Jurkat, Clone E6-1 (cell line): ENCODE data around the gene CASTOR2. TPM values are rescaled to one million over a fixed set of nuclear protein-coding genes. Genes with fewer than 3 reads are reported as not detected.
"Not testable (repeated sequence)": the region's sequence is repeated elsewhere in the genome, so short reads cannot be mapped to it uniquely, and the experiment has no call there.

Experiments used
- DNase-seq: peaks from one replicate; pipeline ENCODE4 v3.0.0-alpha.2; 2011; ENCODE audit warnings: low read depth, low spot score
- H3K4me3 ChIP-seq: 2 replicates; pipeline ENCODE4 v1.5.1; 2011; ENCODE audit warnings: mild to moderate bottlenecking, low read length, control low read depth, moderate library complexity
- polyA plus RNA-seq: library from polyadenylated mRNA; unstranded; fragments of >200 nt; gene quantifications from one replicate; pipeline ENCODE4 v1.2.1, GENCODE V29; 2012; ENCODE audit warnings: missing spikeins; ENCODE audit not compliant: insufficient read length, insufficient read depth

CASTOR2 gene
- 2.4 TPM for polyA plus RNA-seq

- not testable (repeated sequence) for DNase-seq
- H3K4me3 ChIP-seq: peak within 1 kb of the TSS; percentile 33
These were observed at the start of gene CASTOR2 for GRCh38 chr7:74964511-74965119. CASTOR2 (plus strand) TSS chr7:74964705; CDS start chr7:74964986, 281 bp downstream.

GRCh38 chr7:74922321-74922890, 42.1 kb upstream of the CASTOR2 start:
- H3K4me3 ChIP-seq, DNase-seq: not testable (repeated sequence)

GRCh38 chr7:74923644-74924043, 40.9 kb upstream of the CASTOR2 start:
- not testable (repeated sequence) for H3K4me3 ChIP-seq, DNase-seq

GRCh38 chr7:74926968-74927367, 37.5 kb upstream of the CASTOR2 start:
- H3K4me3 ChIP-seq, DNase-seq: not testable (repeated sequence)

GRCh38 chr7:74931563-74932328, 32.8 kb upstream of the CASTOR2 start:
- not testable (repeated sequence) for H3K4me3 ChIP-seq

GRCh38 chr7:74939429-74939828, 25.1 kb upstream of the CASTOR2 start:
- H3K4me3 ChIP-seq, DNase-seq: not testable (repeated sequence)

More at GRCh38 chr7:74931563-74932328, 32.8 kb upstream of the CASTOR2 start:
- DNase-seq: not testable (repeated sequence)

GRCh38 chr7:74941302-74942069, 23.0 kb upstream of the CASTOR2 start:
- DNase-seq: not testable (repeated sequence)

GRCh38 chr7:74943923-74944322, 20.6 kb upstream of the CASTOR2 start:
- not testable (repeated sequence) for DNase-seq, H3K4me3 ChIP-seq

More at GRCh38 chr7:74941302-74942069, 23.0 kb upstream of the CASTOR2 start:
- H3K4me3 ChIP-seq: not testable (repeated sequence)

- H3K4me3 ChIP-seq, DNase-seq: not testable (repeated sequence)
These were observed 16.8 kb upstream of the CASTOR2 start for GRCh38 chr7:74947741-74948140.

GRCh38 chr7:74953774-74954173, 10.7 kb upstream of the CASTOR2 start:
- not testable (repeated sequence) for DNase-seq

GRCh38 chr7:74958328-74958727, 6.2 kb upstream of the CASTOR2 start:
- DNase-seq: not testable (repeated sequence)

More at GRCh38 chr7:74953774-74954173, 10.7 kb upstream of the CASTOR2 start:
- not testable (repeated sequence) for H3K4me3 ChIP-seq

GRCh38 chr7:74963704-74964510, 598 bp upstream of the CASTOR2 start:
- H3K4me3 ChIP-seq: peak overlapping the region; percentile 33
- DNase-seq: not testable (repeated sequence)

More at GRCh38 chr7:74958328-74958727, 6.2 kb upstream of the CASTOR2 start:
- not testable (repeated sequence) for H3K4me3 ChIP-seq

- not testable (repeated sequence) for DNase-seq, H3K4me3 ChIP-seq
These were observed 1.8 kb downstream of the CASTOR2 start for GRCh38 chr7:74966208-74966854.

- not testable (repeated sequence) for H3K4me3 ChIP-seq, DNase-seq
These were observed 2.4 kb downstream of the CASTOR2 start for GRCh38 chr7:74966909-74967308.

GRCh38 chr7:74971431-74971830, 6.9 kb downstream of the CASTOR2 start:
- not testable (repeated sequence) for DNase-seq, H3K4me3 ChIP-seq

- not testable (repeated sequence) for DNase-seq, H3K4me3 ChIP-seq
These were observed 7.9 kb downstream of the CASTOR2 start for GRCh38 chr7:74972377-74972776.

GRCh38 chr7:74975959-74976358, 11.5 kb downstream of the CASTOR2 start:
- H3K4me3 ChIP-seq, DNase-seq: not testable (repeated sequence)

GRCh38 chr7:74977523-74977922, 13.0 kb downstream of the CASTOR2 start:
- not testable (repeated sequence) for H3K4me3 ChIP-seq, DNase-seq
